ENCODE data around the gene UROC1.

The UROC1 gene

DNA sequence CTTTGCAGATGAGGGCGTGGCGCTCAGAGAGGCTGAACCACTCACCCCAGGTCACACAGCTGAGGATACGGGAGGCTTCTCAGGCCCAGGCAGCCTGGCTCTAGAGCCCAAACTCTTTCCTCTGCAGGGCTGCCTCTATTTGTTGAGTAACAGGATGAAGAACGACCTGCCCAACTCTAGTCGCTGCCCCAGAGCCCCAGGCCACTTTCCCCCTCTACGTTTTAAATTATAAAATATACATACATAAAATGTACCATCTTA is 22.7 kb downstream of the UROC1 start:
- no peak for DNase-seq (ENCODE audit: low read depth)

DNA sequence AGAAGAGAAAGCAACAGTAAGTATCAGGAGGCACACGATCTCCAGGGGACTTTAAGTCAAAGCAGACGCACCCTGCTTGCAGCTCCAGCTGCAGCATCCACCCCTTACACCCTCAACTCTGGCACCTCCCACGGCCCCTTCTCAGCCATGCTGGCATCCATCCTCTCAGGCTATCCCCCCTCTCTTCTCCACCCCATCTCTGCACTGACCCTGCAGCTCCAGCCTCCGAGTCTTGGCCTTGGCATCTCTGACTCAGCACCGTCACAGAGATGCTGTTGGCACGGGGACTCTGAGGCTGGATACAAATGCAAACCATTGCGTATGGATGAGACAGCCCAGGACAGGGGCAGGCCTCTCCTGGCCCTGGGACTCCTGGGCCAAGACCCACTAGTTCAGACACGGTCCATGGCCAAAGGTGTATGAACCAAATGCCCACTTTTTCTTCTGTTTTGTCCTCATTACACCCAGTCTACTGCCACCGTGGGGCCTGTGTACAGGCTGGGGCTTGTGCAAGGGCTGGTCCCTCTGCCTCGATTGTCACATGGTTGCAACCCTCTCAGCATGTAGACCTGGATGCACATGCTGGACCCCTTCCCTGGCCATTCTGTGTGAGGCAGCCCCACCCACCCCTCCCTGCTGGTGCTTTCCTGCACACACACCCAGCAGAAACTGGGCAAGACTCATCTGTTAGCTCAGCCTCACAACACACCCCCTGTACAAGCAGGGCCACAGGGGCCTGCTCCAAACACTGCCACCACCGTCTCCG is 23.2 kb downstream of the UROC1 start:
- DNase-seq (ENCODE audit: low read depth), result peak; percentile 33

DNA sequence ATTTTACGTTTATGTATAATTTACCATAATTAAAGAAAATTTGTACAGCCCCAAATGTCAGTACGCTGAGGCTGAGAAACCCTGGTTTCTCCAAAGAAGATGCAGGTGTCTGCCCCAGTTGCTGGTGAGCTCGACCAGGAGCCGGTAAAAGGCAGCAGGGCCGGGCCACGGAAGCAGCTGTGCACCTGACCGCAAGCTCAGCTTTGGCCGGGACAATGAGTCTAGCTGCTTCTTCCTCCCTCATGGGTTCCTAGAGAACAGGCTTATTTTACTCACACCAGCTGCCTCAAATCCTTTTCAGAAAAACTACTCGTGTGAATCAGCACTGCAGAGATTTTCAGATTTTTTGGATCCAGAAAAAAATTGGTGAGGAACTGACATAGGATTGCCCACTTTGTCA is 23.8 kb downstream of the UROC1 start:
- no peak for DNase-seq (ENCODE audit: low read depth)

DNA sequence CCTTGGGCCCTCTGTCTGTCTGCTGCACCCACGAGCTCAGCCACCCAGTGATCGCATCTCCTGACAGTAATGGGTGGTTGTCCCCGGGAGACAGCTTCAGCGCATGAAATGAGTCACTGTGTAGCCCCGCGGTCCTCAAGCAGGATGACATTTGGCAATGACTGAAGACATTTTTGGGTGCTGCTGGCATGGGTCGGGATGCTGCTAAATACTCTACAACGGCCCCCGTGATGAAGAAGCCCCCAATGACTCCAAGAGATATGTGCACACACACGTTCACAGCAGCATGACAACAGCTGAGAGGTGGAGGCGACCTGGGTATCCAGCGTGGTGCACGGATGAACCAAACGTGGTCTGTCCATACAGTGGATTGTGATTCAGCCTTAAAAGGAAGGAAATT is 24.5 kb downstream of the UROC1 start:
- DNase-seq (ENCODE audit: low read depth), result no peak

DNA sequence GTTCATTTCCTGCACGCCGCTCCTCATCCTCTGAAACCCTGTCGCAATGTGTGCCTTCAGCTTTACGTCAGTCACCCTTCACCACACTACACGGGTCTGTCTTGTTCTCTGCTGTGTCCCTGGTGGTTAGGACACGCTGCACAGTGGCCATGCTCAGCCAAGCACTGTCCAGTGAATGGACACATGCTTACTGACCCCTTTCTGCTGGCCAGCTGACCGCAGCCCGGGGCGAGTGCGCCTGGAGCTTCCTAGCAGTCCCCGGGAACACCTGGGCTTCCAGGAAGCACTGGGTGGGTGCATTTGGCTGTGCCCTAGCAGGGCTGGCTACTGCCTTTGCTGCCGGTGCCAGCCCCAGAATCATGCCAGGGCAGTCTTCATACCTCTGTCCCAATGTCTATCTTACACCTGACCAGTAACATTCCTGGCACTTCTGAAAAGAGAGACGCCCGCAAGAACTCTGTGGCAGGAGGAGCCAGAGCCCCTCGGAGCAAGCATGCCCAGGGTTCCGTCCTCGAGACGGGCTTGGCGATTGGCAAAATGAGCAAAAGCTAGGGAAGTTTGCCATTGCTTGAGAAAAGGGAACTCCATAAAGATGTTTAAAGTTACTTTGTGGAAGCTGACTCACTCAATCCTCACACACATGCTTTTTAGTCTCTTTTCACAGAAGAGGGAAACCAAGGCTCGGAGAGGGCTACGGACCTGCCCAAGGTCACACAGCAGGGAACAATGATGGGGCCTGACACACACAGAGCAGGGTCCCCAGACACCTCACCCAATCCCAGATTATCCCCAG is 26.2 kb downstream of the UROC1 start:
- no peak for DNase-seq (ENCODE audit: low read depth)

DNA sequence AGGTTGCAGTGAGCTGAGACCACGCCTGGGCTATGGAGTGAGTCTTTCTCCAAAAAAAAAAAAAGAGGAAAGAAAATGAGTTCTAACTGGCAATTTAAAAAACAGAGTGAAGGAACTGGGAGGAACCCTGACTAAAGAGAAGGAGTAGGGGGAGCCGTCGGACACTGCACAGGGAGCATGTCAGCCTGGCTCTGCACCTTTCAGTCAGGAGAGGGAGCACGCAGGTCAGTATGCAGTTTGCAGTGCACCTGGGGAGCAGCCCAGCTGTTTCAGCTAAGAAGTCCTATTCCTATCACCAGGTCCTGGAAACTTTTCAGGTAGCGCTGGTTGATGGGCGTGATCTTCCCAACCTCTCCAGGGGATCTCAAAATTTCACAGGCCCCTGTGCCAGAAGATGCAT is 27.0 kb downstream of the UROC1 start:
- DNase-seq (ENCODE audit: low read depth), result no peak

DNA sequence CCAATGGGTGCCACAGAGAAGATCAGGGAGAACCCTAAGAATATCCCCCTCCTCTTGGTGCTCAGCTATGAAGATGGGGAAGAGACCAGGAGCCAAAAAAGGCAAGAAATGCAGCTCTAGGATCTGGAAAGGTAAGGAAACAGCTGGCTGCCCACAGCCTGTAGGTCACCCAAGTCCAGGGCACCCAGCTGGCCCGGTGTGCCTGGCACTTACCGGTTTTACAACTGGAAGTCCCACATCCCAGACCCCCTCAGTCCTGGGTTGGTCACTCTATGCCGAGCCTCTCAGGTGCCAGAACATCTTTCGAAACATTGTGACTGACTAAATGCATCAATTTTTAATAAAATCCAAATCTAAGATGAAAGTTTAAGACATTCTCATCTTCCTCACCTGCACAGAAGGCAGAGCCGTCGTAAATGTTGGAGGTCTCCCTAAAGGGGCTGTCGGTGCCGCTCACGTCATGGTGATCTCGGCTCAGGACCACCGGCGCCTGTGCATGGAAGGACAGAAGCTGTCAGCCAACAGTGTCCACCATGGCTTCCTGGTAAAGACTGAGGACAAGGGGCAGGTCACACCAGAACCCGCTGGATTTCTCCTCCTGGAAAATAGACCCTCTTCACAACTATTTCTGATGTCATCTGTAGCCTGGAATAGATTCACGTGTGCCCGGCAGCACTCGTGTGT is 28.5 kb downstream of the UROC1 start:
- no peak for DNase-seq (ENCODE audit: low read depth)

DNA sequence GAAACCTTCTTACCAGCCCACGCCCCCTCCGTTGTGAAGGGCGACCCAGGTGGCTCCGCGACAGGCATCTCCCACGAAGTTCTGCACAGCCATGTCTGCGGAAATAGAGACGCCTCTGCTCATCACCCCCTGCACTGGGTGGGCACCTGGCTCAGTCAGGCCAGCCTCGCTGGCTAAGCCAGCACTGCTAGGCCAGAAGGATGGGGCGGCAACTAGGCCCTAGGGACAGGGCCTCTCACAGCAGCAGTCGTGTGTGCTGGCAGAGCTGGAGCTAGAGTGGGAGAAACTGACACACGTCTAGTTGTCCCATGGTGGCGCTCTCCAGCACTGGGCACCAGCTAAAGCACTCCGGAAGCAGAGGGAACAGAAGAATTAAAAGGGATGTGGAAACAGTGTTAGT is 29.4 kb downstream of the UROC1 start:
- no peak for DNase-seq (ENCODE audit: low read depth)

DNA sequence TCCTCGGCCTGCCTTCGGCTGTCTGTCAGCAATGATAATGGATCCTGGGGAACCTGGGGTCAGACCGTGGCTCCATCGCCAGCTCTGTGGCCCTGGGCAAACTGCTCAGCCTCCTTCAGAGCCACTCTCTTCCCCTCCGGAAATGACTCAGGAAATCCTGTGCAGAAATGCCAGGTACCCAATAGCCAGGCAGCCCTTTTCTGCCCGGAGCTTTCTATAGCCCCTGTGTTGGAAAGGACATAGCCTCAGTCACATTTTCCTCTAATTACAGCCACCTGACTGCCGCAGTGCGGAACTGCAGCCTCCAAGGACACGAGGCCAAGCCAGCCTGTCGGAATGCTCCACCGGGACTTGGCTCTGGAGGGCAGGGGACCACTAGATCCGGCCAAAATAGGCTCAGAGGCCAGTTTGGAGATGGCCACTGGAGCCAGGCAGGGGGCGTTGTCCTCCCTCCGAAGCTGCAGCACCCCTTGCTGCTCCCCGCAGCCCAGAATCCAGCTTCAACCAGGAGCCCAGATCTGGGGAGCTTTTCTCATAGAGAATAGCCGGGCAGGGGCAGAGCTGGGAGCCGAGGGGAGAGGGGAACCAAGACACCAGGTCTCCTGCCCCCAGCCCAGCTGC is 30.3 kb downstream of the UROC1 start:
- DNase-seq (ENCODE audit: low read depth), result peak; percentile 59

DNA sequence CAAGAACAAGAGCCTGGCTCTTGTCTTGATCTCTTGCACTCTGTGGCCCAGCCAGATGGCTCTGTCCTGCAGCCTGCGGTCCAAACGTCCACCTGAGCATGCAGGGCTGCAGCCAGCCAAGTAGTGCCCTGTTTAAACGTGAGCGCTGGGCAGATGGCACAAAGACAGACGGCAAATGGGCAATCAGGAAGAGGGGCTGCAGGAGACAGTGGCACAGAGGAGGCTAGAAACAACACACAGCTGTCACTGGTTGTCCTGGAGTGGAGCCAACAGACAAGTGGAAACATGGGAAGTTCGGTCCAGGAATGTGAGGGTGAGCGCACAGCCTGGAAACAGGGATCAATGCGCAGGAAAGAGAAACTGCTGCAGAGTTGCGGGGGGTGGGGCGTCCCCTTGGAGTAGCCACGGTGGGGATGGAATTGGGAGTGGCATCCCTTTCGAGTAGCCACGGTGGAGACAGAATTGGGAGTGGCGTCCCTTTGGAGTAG is 31.2 kb downstream of the UROC1 start:
- DNase-seq (ENCODE audit: low read depth), result no peak

DNA sequence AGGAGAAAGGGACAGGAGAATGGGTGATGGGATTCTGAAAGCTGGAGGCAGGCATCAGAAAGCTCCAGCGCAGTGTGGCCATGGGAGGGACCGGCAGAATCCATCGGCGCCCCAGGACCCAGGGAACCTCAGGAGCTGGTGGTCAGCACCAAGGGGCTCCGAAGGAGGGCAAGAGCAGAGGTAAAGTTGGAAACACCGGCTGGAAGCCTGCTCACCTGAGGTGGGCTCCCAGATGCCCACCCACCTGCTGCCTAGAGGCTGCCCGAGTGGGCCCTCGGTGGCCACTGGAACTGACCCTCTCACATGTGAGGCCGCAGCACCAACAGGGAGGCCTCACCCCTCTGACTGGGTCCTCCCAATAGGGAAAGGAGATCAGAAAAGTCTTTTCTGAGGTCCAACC is 31.6 kb downstream of the UROC1 start:
- no peak for DNase-seq (ENCODE audit: low read depth)

DNA sequence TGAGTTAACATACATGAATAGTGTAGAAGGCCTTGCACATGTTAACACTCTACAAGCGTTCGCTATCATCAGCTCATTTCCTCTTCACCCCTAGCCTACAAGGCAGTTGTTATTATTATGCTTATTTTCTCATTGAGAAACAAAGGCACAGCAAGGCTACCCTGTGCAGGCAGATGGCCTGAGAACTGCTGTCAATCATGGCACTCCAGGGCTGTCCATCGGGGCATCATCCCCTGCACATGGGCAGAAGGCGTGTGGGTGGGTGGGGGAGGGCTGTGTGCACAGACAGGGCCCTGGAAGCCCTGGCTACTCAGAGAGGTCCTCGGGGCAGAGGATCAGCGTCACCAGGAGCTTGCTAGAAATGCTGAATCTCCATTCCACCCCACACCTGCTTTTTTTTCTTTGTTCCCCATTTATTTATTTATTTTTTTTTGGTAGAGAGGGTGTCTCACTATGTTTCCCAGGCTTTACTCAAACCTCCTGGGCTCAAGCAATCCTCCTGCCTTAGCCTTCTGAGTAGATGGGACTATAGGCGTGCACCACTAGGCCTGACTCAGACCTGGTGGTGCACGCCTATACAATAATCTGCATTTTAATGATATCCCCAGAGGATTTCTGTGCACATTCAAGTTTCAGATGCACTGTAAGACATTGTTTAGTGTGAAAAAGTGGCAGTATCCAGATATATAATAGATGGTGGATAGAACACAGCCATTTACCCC is 32.2 kb downstream of the UROC1 start:
- no peak for DNase-seq (ENCODE audit: low read depth)

DNA sequence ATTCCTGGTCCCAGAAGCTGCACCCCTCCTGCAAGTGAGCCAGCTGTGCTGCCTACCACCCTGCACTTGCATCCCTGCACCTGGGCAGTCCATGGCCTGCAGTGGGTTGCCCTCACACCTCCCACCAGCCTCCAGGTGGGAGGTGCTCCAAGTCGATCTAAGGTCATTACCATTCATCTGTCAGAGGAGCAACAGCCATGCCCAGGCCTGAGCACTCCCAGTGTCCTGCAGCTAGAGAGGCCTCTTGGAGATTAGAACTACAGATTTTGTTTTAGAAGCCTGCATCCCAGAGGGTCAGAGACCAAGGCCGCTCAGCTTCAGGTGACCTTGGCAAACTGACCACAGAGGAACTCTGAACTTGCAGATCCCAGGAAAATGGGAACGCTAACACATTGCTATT is 32.9 kb downstream of the UROC1 start:
- DNase-seq (ENCODE audit: low read depth), result no peak

DNA sequence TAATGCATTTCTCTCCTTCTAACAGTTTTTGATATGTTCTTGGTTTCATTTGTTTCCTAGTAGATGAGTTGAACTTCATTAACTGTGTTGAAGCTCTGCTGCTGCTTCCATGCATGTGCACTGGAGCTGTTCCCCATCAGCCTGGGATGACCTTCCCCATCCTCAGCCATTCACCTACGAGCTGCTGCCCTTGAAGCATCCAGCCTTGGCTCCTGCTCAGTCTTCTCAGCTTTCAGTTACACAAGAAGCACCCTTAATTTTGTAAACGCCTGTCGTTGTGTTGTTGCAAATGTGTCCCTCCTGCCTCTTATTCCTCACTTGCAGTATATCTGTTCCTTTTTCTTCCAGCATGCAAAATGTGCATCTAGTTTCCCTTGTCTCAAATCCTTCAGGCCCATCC is 33.4 kb downstream of the UROC1 start:
- DNase-seq (ENCODE audit: low read depth), result no peak

DNA sequence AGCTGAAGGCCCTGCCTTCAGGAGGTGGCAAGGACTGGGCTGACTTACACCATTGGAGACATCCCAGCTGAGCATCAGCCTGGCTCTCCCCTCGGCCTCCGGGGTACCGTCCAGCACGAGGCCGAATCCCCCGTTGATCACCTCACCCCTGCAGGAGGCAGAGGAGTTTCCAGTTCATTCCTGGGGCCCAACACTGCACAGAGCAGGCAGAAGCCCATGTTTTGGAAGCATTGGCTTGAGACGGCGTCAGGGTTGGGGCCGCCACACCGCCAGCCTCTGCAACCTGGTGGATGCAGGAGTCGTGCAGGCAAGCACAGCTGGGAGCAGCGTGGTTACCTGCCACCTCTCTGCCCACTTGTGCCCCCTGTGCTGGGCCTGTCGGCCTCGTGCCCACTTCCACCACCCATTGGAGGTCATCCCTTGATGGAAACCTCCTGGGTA is 34.2 kb downstream of the UROC1 start:
- no peak for DNase-seq (ENCODE audit: low read depth)

DNA sequence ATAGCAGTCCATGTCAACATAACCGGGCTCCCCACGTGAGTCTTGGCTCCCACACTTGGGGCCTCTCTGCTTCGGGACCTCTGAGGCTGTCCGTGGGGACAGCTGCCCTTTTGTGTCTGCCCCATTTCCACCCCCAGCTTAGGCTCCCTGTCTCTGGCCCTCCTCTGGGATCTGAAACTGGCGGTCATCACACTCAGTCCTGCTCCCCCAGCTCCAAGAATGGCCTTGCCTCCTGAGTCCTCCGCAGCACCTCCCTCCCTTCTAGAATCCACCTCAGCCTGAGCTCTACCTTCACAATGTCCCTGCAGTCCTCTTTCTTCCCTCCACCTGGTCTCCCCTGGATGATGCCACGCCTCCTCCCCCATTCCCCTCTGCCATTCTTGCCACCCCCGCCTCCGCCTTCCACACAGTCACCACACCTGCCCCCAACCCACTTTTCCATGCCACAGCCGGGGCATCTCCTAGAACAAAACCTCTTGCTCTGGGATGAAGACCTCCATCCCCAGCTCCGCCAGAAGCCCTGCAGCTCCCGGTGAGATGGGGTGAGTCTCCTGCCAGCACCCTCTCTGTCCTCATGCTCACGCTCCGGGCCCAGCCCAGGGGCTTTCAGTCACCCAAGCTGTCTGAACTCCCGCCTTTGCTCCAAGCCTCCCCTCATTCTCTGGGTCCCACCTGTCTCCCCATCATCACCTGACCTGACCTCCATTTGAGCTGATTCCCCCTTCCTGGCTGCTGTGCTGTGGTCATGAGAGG is 34.9 kb downstream of the UROC1 start:
- no peak for DNase-seq (ENCODE audit: low read depth)

DNA sequence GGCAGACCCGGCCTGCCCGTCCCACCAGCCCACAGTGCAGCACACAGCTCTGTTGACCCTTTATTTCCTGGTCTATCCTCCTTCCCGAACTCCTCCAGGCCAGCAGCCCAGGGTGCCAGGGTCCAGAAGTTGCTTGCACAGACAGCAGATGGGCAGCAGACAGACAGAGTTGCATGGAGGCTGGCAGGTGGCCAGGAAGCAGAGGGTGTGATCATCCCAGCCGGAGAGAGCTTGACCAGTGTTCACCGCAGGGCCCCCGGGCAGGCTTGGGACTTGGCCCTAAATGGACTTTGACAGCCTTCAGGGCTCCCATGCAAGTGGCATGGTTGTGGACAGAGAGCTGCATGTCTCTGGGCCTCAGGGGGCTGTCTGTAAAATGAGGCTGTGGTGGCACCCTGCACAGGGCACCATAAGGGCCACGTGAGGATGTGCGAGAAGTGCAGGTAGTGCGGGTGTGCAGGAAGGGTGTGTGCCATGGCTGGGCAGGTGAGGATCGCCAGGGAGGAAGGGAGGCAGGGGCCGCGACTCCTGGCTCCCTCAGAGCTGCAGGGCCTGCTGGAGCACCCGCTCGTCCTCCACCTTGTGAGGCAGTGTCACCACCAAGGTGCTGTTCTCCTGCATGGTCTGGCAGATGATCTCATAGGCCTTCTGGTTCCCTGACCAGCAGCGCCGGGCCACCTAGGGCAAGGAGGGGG is 35.6 kb downstream of the UROC1 start:
- DNase-seq (ENCODE audit: low read depth), result peak; percentile 58

DNA sequence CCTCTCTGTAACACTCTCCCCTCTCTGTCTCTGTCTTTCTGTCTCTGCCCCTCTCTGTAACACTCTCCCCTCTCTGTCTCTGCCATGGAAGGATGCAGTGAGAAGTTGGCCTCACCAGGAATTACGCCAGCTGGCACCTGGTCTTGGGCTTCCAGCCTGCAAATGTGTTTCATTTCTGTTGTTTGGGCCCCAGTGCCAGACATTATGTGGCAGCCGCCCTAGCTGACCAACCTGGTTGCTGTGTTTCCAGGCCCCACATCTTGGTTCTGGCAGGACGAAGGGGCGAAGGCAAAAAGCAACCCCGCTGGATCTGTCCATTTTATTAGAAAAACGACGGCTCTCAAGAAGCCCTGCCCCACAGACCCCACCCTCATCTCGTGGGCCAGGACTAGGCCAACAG is 36.7 kb downstream of the UROC1 start:
- DNase-seq (ENCODE audit: low read depth), result no peak

DNA sequence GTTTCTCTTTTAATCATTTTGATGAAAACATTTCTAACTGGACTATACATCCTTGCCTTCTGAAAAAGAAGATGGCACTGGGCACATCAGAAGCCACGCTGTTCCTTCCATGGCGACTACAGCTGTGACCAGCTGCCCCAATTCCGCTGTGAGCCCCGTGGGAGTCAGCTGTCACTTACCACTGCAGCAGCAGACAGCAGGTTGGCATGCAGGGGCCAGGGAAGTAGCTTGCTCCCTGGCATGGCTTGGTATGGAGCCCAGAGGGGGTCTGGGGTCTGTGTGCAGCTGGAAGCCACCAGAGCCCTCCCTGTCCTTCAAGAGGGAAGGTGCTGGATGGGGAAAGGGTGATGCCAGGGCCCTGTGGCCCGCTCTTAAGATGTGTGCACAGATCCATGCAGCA is 37.4 kb downstream of the UROC1 start:
- no peak for DNase-seq (ENCODE audit: low read depth)

DNA sequence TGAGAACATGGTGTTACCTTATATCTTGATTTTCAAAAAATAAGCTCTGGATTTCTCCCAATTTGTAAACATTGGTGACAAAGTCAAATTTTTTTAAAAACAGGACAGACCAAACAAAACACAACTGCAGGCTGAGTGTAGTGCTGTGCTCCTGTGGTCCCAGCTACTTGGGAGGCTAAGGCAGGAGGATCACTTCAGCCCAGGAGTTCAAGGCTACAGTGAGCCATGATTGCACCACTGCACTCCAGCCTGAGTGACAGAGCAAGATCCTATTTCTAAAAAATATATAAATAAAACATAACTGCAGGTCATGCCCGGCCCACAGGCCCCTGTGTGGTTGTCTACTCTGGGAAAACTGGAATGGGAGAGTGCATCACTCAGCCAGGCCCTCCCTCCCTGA is 37.9 kb downstream of the UROC1 start:
- DNase-seq (ENCODE audit: low read depth), result peak; percentile 15

Data from EH (cell line).